GM19468 (cell line): ENCODE measurements around the gene EPB41L2.
A peak's percentile ranks its signal among the peaks of the same experiment; 100 is the strongest.

Experiments
- ATAC-seq: cut with Tn5 transposase; IDR thresholded peaks from one replicate; pipeline ENCODE4 v1.9.1; 2021; ENCODE audit warnings: mild to moderate bottlenecking, moderate library complexity, moderate number of reproducible peaks; ENCODE audit not compliant: unreplicated experiment; ENCODE audit errors: extremely low read depth

The EPB41L2 gene

DNA sequence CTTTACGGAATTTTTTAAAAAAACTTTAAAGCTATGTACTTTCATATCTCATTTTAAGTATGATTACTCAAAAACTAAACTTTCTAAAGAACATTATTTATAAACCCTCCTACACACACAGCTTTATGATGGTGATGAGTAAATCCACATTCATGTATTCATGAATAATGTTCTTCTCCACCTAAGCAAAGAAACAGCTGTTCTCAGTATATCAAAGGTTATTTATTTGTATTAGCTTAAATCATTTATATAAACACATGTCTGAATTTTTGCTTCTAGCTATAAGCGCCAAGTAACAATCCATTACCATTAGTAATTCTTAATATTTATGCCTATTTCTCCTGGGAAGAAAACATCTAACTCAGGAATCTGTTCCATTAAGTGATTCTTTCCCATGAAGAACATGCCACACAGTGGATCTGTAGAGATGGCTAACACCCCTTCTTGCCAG is 172.5 kb downstream of the EPB41L2 start:
- no peak for ATAC-seq

DNA sequence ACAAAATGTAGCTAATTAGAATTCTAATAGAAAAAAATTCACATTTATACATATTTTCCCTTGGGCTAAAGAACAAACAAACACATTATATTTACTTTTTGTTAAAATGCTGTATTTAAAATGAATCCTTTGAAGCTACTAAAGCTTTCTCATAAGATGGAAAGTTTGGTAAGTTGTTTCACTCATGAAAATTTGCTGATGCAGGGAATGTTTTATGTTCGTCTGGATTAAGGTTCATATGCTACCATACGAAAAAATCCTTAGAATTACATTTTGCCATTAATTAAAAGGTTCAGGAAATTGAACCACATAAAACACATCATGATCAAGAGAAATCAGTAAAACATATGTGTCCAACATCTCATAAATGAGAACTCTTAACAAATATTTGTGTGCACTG is 173.6 kb downstream of the EPB41L2 start:
- no peak for ATAC-seq

DNA sequence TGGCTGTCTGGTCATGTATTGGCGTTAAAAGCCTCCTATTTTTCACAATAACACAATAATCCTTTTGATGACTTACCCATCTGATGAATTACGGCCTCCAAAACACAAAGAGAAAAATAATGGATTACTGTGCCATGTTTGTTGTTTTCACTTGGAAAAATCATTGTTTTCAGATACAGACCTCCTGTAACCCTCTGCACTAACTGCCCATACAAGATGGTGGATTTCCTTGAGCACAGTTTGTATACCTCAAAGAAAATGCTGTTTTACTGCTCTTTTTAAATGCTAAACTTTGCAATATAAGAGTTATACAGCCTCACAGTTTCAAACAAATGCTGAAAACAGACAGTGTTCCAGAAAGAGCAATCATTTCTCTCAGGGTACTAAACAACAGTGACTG is 174.8 kb downstream of the EPB41L2 start:
- ATAC-seq: no peak

DNA sequence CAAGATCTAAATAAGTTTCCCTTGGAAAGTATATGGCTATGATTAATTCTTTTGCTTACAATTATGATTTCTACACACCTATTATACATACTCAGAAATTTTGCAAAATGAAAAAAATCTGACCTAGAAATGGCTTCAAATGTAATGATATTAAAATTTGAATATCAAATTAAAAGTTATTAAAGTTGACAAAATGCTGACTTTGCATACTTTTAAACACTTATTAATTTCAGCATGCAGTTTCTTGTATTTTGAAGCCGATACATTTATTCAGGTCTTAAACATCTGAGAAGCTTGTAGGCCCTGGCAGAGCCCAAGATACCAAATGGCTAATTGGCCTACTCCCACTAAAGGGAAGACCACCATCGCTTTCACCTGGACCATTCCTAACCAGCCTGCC is 176.1 kb downstream of the EPB41L2 start:
- no peak for ATAC-seq

DNA sequence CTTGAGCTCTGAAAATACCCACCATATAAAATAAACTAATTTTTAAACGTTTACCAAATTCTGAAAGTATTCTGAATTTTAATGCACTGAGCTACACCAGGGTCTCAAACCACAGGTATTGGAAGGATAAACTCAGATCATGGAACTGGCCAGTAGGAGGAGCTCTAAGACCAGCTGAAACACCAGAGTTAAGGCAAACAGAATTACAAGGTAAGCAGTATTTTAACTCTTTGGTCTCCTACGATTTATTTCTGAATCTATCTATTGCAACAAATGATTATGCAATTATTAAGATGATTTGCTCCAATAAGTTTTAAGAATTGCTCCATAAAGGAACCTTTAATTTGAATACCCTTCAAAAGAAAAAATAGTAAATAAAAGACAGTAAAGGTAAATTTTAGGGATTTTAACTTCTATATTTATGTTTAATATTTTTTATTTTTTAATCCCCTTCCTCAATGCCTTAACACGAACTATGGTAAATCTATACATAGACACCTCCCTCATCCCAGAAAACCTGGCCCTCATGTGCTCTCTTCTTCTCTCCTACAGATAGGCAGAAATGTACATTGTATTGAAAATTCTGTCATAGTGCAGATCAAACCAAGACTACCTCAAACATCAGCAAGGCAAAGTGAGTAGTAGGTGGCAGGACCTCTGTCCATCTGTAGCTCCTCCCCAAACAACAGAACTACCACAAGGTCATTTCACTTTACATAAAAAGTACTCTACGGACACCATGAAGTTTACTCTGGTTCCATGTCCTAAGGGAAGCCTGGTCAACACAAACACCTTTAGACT is 177.5 kb downstream of the EPB41L2 start:
- peak; percentile 76 for ATAC-seq

DNA sequence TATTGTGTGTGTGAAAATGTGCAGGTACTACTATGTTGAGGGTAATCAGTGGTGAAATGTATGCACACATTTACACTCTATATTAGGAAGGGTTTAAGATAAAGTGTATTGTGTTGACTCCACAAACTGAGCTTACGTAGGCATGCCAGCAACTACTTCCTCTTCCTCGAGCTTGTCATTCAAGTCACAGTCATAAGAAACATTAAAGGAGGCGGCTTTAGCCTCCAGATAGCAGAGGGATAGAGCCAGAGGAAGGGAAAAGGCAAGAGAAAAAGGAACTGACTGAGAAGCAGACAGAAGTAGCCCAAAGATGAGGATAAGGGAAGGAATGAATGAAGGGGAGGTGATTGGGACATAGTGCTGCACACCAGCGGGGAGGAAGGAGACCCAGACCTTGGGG is 180.7 kb downstream of the EPB41L2 start:
- no peak for ATAC-seq

DNA sequence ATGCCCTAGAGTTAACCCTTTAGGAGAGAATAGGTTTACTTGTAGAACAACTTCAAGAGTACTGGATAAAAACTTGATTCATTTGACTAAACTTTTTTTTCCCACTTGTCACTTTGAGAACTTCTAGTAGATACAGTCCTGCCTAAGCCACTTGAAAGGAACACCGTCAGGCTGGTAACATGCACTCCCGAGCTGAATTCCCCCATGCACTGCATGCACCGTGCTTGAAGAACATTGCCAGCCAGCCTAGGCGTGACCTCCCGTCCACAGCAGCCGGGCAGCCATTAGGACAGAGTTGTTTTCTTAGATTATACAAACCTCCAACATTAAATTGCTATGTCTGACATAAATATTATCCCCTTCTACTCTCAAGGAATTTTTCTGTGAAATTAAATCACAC is 183.2 kb downstream of the EPB41L2 start:
- ATAC-seq: no peak

DNA sequence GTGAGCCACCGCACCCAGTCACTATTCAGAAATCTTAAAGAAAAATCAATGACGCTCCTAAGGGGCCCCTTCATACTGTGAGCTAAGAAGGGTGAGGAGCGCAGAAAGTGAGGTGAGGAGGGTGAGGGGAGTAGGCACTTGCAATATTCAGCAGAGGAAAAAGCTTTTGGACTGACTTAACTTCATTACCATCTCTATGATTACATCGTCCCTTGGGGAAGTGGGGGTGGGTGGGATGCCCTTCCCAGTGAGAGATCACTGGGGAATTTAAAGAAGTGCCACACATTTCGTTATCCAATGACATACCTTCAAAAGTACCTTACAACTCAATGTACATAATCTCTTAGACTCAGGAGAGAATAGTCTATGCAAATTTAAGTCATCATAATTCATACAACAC is 189.3 kb downstream of the EPB41L2 start:
- no peak for ATAC-seq

DNA sequence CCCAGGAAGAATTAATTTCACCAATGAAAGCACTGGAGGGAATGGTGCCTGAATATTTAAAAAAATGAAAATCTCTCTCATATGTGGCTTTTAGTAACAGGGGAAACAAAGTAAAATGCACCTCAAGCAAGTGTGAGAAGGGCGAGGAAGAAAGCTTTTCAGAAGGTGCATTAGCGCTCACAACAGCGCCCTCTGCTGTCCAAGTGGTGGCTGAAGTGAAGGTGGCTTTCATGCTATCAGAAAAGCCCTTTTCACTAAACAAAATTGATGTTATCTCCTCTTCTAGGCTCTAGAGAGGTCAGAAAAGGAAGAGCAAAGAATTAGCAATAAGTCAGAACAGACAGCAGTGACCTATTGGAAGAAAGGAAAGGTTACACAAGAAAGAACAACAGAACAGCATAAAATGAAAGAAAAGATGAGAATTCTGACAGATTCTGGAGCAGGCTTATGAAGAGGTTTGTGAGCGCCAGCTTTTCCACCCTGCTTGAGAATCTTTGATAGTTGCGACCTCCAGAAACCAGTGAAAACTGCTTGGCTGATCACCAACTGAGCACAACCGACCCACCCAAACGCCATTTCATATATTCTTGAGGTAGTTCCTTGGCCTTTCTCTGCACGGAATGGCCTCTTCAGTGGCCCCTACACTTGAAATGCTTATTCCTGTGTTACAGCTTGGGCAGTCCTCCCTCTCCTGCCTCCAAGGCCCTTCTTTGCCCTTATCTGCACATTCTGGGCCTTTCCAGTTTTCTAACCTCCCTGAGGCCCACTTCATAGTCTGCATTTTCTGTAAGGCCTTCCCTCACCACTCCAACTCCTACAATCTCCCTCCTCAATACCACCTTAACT is 190.6 kb downstream of the EPB41L2 start:
- ATAC-seq: no peak

DNA sequence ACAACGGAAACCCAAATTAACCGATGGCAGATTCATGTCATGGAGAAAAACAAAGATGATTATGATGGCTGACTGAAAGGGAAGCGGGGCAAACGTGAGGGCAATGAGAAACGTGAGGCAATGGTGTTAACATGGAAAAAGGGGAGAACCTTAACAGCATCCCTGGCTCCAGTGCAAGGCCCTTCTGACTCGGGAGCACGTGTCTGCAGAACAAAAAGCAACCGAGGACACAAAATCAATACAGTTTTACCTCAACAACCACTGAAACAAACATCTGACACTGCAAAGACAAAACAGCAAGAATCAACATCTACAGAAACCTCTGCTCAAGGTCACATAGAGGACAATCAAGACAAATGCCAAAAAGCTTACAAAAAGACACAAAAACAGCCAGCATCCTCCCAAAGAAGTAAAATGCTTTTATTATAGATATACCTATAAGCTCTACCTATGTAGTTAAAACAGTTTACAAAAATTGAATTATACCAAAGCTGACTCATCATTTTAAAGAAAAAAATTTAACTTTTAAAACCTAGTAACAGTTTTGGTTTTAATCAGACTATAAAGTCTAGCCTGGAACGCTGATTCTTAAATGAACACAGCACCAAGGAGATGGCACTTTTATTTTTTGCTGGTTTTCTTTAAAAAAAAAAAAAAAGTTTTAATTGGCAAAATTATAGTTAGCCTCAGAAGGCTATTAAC is 192.7 kb downstream of the EPB41L2 start:
- ATAC-seq: no peak

DNA sequence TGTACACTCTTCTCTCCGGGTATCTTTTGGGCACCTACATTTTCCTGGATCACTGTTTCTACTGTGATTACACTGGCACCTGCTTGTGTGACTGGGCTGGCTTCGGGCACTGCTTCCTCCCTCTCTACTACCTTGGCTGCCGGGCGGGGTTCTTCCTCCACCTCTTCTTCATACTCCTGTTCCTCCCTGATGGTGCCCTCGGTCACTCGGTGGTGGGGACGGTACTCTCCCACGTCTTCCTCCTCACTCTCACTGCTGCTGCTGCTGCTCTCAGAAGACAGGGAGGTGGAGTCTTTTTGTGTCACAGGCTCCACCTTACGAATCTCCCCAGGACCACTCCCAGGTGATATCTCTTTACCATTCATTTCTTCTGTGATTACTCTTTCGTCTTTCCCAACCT is 193.4 kb downstream of the EPB41L2 start:
- ATAC-seq: no peak

DNA sequence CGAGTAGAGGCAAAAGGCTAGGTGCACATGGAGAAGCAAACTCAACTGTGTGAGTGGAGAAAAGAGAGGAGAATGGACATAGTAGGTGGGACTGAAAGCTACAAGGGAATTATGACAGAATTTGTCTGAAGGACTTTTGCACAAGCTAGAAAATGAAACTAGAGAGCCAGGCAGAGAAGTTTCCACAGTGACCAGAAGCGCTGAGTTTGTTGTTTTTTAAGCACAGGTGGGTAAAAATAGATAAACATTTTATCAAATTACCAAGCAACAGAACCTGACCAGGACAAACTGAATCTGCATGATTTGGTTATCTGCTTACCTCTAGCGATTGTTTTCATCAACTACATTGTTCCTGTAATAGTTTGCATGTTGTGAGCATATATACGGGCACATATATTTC is 197.3 kb downstream of the EPB41L2 start:
- ATAC-seq: no peak

DNA sequence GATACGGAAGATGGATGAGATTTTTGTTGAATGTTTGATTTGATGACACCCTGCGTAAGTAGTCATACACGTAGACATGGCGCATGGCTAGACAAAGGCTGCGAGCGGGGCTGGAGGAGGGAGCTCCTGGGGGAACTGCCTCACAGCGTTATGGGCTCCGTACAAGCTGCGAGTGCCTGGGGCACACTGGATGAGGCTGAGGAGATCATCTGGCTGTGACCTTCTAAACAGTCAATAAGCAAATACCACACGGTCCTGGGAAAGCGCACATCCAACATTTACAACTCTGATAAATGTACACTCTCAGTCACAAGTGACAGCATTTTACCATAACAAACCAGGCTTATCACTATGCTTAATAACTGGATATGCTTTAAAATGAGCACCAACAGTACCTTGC is 198.7 kb downstream of the EPB41L2 start:
- ATAC-seq: no peak

DNA sequence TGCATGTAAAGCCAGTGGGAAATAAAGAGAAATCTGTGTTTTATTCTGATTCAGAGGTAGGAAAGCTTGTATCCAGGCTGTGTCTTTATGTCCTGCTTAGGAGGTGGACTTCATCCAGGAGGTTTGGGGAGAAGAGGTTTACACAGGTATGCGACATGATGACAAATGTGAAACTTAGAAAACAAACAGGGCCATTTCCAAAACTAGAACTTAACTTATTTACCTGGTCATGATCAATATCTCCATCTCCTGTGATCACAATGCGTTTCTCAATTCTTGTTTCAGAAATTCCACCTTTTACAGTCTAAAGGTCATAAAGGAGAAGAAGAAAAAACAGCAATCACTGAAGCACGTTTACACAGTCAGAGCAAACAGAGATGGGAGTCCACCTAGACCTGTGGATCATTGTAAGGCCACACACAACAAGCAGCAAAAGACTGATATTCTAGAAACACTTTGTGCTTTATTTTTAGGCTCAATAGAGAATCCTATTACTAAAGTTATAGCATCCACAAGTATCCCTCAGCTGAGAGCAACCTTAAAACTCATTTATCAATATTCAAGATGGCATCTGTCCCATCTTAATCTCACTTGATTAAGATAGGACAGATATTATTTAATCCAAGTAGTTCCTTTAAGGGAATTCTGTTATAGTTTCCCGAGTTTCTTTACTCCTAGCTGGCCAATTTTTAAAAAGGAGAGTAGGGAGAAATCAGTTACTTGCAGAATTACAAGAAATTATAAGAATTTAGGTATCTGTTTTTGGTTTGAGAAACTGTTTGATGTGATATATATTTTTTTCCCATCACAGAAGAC is 199.4 kb downstream of the EPB41L2 start:
- no peak for ATAC-seq

DNA sequence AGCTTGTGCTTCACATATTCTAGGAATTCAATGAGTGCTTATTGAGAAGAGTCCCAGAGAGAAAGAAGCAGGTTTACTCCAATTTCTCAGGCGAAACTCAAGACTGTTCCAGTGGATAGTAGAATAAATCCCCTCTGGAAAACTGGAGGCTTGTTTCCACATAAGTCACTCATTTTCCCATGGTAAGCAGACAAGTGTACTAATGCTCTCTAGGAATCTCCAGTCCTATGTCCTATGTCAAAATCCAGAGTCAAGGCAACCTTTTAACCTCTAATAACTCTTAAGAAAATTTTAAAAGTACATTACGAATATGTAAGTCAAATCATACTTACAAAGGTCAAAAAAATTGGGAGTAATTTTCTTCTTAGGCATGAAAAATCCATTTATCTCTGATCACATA is 200.7 kb downstream of the EPB41L2 start:
- no peak for ATAC-seq

DNA sequence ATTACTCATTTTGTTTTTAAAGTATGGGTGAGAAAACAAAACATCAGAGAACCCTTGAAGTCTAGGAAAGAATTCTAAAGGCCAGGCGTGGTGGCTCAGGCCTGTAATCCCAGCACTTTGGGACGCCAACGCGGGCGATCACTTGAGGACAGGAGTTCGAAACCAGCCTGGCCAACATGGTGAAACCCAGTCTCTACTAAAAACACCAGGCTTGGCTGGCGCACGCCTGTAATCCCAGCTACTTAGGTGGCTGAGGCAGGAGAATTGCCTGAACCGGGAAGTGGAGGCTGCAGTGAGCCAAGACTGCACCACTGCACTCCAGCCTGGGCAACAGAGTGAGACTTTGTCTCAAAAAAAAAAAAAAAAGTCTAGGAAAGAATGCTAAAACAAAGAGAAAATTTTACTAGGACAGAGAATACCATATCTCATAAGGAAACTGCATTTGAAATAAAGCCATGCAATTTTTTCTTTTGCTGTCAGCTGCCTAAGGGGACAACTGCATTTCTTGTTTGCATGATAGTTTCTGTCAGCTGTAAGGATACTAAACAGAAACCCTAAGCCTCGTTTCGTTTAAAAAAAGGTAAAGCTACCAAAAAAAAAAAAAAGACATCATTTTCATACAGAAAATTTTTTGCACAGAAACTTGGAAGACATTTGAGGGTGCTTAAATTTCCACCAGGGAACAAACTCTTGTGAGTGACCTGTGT is 203.7 kb downstream of the EPB41L2 start:
- no peak for ATAC-seq

DNA sequence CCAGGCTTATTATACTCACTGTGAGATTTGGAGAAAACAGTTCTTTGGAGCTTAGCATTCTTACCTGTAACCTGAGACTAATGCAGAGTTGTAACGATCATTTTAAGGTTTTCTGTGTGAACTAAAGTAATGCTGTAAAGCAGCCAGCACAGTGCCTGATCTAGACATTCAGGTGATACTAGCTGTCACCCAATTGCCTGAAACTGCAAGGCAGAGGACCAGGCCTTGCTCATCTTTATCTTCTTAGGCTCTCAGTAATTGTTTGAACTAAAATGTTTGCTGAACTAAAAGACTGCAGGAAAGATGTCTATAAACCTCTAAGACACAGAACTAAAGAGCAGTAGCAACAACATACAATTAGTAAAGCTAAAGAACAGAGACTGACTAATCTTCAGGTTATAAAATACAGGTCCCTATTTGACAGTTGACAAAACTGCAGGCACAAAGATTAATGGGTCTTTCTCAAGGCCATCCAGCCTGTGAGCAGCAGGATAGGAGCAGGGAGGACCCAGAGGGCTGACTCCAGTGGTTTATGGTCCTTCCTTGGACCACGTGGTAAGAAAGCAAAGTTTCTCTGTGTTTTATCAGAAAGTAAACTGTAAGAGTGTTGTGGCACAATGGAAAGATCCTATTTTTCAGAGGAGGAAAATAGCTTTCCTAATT is 204.4 kb downstream of the EPB41L2 start:
- no peak for ATAC-seq

DNA sequence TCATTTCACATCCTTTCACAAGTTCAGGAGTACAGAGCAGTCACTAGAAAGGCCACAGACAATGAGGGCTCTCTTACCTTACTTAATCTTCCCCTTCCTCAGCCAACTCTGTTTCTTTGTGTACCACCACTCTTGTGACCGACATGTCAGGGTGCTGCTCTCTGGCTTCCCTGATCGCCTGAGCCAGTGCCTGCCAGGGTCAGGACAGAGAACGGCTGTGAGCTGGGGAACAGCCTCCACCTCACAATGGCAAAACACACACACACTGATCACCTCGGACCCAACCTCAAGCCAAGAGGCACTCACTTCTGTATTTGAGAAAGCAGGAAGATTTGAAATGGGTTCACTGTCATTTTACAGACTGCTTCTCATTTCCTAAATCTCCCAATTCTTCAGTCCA is 205.0 kb downstream of the EPB41L2 start:
- ATAC-seq: no peak
